Fibroblast of pulmonary artery (primary cell): ENCODE measurements around the gene PNPO.

Experiments
- DNase-seq: peaks from one replicate; pipeline ENCODE4 v3.0.0-alpha.2; 2010; ENCODE audit warnings: low read depth
- H3K4me3 ChIP-seq: replicated peaks from 2 replicates; pipeline ENCODE4 v1.5.1; 2011; ENCODE audit warnings: low read depth, mild to moderate bottlenecking, control low read depth, low read length, moderate library complexity
- TF ChIP-seq, protein P1 (sequence below): IDR thresholded peaks from 2 replicates; pipeline ENCODE4 v1.5.1; 2011; ENCODE audit warnings: mild to moderate bottlenecking, control low read depth, low read length, inconsistent platforms; ENCODE audit errors: missing control alignments

Gene PNPO

DNA sequence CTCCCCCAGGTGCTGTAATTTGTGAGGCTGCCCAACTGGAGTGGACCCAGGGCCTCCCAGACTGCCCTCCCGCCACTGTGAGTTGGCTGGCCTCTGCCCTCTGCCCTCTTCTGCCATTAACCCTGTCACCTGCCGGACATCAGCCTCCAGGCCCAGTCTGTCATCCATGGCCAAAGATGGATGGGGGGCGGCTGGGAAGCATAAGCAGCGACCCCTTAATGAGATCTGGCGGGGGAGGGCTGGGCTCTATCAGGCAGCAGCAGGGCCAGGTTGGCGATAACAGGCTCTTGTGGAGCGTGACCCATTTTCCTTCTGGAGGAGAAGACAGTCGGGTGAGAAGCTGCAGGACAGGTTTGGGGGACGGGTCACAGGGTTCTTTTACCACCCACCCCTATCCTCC, 54.8 kb downstream of the PNPO start:
- TF ChIP-seq, protein P1, sequence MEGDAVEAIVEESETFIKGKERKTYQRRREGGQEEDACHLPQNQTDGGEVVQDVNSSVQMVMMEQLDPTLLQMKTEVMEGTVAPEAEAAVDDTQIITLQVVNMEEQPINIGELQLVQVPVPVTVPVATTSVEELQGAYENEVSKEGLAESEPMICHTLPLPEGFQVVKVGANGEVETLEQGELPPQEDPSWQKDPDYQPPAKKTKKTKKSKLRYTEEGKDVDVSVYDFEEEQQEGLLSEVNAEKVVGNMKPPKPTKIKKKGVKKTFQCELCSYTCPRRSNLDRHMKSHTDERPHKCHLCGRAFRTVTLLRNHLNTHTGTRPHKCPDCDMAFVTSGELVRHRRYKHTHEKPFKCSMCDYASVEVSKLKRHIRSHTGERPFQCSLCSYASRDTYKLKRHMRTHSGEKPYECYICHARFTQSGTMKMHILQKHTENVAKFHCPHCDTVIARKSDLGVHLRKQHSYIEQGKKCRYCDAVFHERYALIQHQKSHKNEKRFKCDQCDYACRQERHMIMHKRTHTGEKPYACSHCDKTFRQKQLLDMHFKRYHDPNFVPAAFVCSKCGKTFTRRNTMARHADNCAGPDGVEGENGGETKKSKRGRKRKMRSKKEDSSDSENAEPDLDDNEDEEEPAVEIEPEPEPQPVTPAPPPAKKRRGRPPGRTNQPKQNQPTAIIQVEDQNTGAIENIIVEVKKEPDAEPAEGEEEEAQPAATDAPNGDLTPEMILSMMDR, result no peak
- DNase-seq, result no peak
- H3K4me3 ChIP-seq, result no peak overlapping the region

DNA sequence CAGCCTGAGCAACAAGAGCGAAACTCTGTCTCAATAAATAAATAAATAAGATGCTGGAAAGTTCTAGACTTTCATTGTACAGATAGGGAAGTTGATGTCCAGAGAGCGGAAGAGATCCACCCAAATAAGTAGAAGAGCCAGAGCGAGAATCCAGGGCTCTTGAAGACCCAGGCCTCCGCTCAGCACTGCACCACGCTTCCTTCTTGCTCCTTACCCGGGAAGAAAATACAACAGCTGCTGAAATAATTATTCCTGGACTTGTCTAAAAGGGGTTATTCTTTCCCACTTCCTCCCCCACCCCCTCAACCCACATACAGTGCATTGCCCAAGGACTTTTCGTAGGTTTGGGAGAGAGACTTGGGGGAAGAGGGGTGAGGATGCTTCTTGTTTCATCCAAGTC, 56.2 kb downstream of the PNPO start:
- no peak for DNase-seq
- no peak overlapping the region for H3K4me3 ChIP-seq
- TF ChIP-seq, protein P1, result no peak

DNA sequence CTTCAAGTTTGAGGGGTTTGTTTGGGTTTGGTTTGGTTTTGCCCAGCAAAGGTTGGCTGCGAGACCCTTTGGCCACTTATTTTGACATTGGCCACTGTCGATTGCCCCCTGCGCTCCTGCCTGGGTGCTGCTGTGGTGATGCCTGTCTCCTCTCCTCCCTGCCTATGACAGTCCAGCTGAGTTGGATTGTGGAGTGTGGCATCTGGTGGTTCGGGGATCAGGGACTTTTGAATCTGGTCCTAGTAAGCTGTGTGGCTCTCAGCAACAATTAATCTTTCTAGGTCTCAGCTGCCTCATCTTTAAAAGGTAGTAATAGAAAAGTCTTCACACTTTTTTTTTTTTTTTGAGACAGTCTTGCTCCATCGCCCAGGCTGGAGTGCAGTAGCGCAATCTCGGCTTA, 56.7 kb downstream of the PNPO start:
- no peak for DNase-seq
- TF ChIP-seq, protein P1, result no peak
- H3K4me3 ChIP-seq, result no peak overlapping the region
